CD14-positive monocyte (primary cell): ENCODE data around the gene MUTYH. TPM values are rescaled to one million over a fixed set of nuclear protein-coding genes. Genes with fewer than 3 reads are reported as not detected.
A peak's percentile ranks its signal among the peaks of the same experiment; 100 is the strongest.

Source experiments
- DNase-seq, 3 donors: peaks; one replicate each; pipeline ENCODE4 v3.0.0-alpha.2; 2011 to 2022
- H2AFZ ChIP-seq: 2 replicates; pipeline ENCODE4 v1.6.0; 2012; ENCODE audit warnings: mild to moderate bottlenecking, low read depth, low read length, inconsistent platforms; ENCODE audit not compliant: insufficient read depth, poor library complexity, severe bottlenecking
- H3K27ac ChIP-seq, 2 donors: 1 replicate in 1 of 2; 2 replicates in 1 of 2; pipeline ENCODE4 v1.5.1; 2012 to 2013; ENCODE audit warnings: low read length in 2 of 2, control low read depth in 1 of 2, inconsistent platforms in 1 of 2, low read depth in 1 of 2, mild to moderate bottlenecking in 1 of 2
- H3K27me3 ChIP-seq, 2 donors: one replicate each; pipeline versions ENCODE4 v1.6.0 to v1.6.1; 2011 to 2013; ENCODE audit warnings: low read length in 2 of 2; ENCODE audit not compliant: control insufficient read depth in 2 of 2, insufficient read depth in 2 of 2
- H3K36me3 ChIP-seq, 2 donors: replicated peaks in 1 of 2; 1 replicate in 1 of 2; 2 replicates in 1 of 2; pipeline versions ENCODE4 v1.5.1 to v1.6.1; 2012 to 2013; ENCODE audit warnings: low read length in 2 of 2, control low read depth in 1 of 2, inconsistent platforms in 1 of 2, mild to moderate bottlenecking in 1 of 2; ENCODE audit not compliant: insufficient read depth in 2 of 2, control insufficient read depth in 1 of 2
- H3K4me1 ChIP-seq, 2 donors: 1 replicate in 1 of 2; 2 replicates in 1 of 2; pipeline versions ENCODE4 v1.5.1 to v1.6.1; 2012 to 2013; ENCODE audit warnings: low read length in 2 of 2, control low read depth in 1 of 2, inconsistent platforms in 1 of 2, mild to moderate bottlenecking in 1 of 2, moderate library complexity in 1 of 2; ENCODE audit not compliant: insufficient read depth in 2 of 2, control insufficient read depth in 1 of 2
- H3K4me2 ChIP-seq: replicated peaks from 2 replicates; pipeline ENCODE3; 2012; ENCODE audit warnings: low read length, moderate library complexity, mild to moderate bottlenecking; ENCODE audit not compliant: poor library complexity, severe bottlenecking; ENCODE audit errors: extremely low read depth
- H3K4me3 ChIP-seq, 3 experiments: fragments of 200-600 bp in 1 of 3; sonication (generic) in 1 of 3; replicated peaks in 1 of 3; 1 replicate in 2 of 3; 2 replicates in 1 of 3; pipeline ENCODE4 v1.5.1; 2011 to 2013; ENCODE audit warnings: low read length in 3 of 3, mild to moderate bottlenecking in 3 of 3, control low read depth in 2 of 3, low read depth in 2 of 3, inconsistent platforms in 1 of 3, moderate library complexity in 1 of 3
- H3K79me2 ChIP-seq: 2 replicates; pipeline ENCODE4 v1.6.0; 2012; ENCODE audit warnings: mild to moderate bottlenecking, control low read depth, inconsistent platforms, low read length, moderate library complexity; ENCODE audit not compliant: insufficient read depth
- H3K9ac ChIP-seq: 2 replicates; pipeline ENCODE4 v1.6.0; 2017; ENCODE audit warnings: low read length, mild to moderate bottlenecking; ENCODE audit not compliant: insufficient read depth, poor library complexity, severe bottlenecking
- H3K9me3 ChIP-seq, 2 donors: replicated peaks in 1 of 2; 1 replicate in 1 of 2; 2 replicates in 1 of 2; pipeline versions ENCODE4 v1.5.1 to v1.6.1; 2012 to 2013; ENCODE audit warnings: low read length in 2 of 2, control low read depth in 1 of 2; ENCODE audit not compliant: control insufficient read depth in 1 of 2, insufficient read depth in 1 of 2
- H4K20me1 ChIP-seq: 2 replicates; pipeline ENCODE4 v1.6.0; 2012; ENCODE audit warnings: mild to moderate bottlenecking, low read length, control low read depth, moderate library complexity; ENCODE audit not compliant: insufficient read depth
- H3K27ac Mint-ChIP-seq, 7 donors: one replicate each; pipeline ENCODE4 v1.8.0; 2020; ENCODE audit warnings: mild to moderate bottlenecking in 7 of 7, mixed read lengths in 7 of 7, moderate library complexity in 6 of 7, inconsistent platforms in 2 of 7
- H3K27me3 Mint-ChIP-seq, 3 donors: one replicate each; pipeline ENCODE4 v1.8.0; 2021 to 2022; ENCODE audit warnings: low read depth in 3 of 3, mild to moderate bottlenecking in 3 of 3, mixed read lengths in 3 of 3, moderate library complexity in 3 of 3, inconsistent platforms in 1 of 3
- H3K36me3 Mint-ChIP-seq, 2 donors: one replicate each; pipeline ENCODE4 v1.8.0; 2020; ENCODE audit warnings: mixed read lengths in 2 of 2, inconsistent platforms in 1 of 2, mild to moderate bottlenecking in 1 of 2
- H3K4me1 Mint-ChIP-seq: one replicate; pipeline ENCODE4 v1.8.0; 2020; ENCODE audit warnings: mild to moderate bottlenecking, mixed read lengths
- H3K4me3 Mint-ChIP-seq, 2 donors: one replicate each; pipeline ENCODE4 v1.8.0; 2020; ENCODE audit warnings: mild to moderate bottlenecking in 2 of 2, mixed read lengths in 2 of 2, moderate library complexity in 1 of 2
- H3K9me3 Mint-ChIP-seq, 7 donors: one replicate each; pipeline ENCODE4 v1.8.0; 2020 to 2022; ENCODE audit warnings: mixed read lengths in 7 of 7, mild to moderate bottlenecking in 6 of 7, moderate library complexity in 6 of 7, inconsistent platforms in 2 of 7
- WGBS: methylation state at CpG from one replicate; pipeline ENCODE4 v1.1.5; 2013; ENCODE audit warnings: missing lambda C conversion rate; ENCODE audit not compliant: insufficient coverage; 5-methylcytosine and 5-hydroxymethylcytosine counted together
- intact Hi-C, 2 donors: fragments of 100-400 bp; cut with micrococcal nuclease; formaldehyde crosslinking; loops; one replicate each; pipeline versions ENCODE4 v1.15.0 to v1.15.1; 2023
- polyA plus RNA-seq, 3 donors: library from polyadenylated mRNA; depleted of rRNA in 1 of 3; unstranded in 2 of 3; stranded (reverse) in 1 of 3; fragments of 300-500 nt in 2 of 3; fragments of >200 nt in 1 of 3; fragmentation: Illumina TruSeq in 2 of 3; gene quantifications; 1 replicate in 2 of 3; 2 replicates in 1 of 3; pipeline ENCODE4 v1.2.3, GENCODE V29; 2012 to 2021
- TF ChIP-seq, protein P1 (sequence below): fragments of 200-600 bp; IDR thresholded peaks from one replicate; pipeline ENCODE4 v1.8.0; 2022; ENCODE audit warnings: antibody characterized with exemption, mild to moderate bottlenecking

Gene MUTYH
- polyA plus RNA-seq, 3 donors = 6.7 to 22.9 (median 8.1) TPM

- Histone ChIP-seq H3K27ac (peak overlapping the region in 1 of 2 donors; percentile 94), H3K9me3 (no peaks in the 10 kb centered on the region), H3K36me3 (peaks cover 40 to 43% of the 10 kb centered on the region in 2 donors), H3K4me2 (peak overlapping the region; percentile 81), H3K27me3 (no peaks in the 10 kb centered on the region), H4K20me1 (peaks cover 15% of the 10 kb centered on the region), H2AFZ (no peak overlapping the region), H3K4me1 (peaks cover 34 to 36% of the 10 kb centered on the region in 2 donors), H3K79me2 (peaks cover 47% of the 10 kb centered on the region), H3K9ac (peak overlapping the region; percentile 91), H3K4me3 (peak overlapping the region; percentile 64 to 94 (median 85))
- H3K9me3 Mint-ChIP-seq = no peaks in the 10 kb centered on the region
- H3K36me3 Mint-ChIP-seq = peaks cover 45 to 50% of the 10 kb centered on the region in 2 donors
- H3K4me1 Mint-ChIP-seq = peaks cover 39% of the 10 kb centered on the region
- intact Hi-C loops = loop anchor here in 1 of 2 donors (10.0 kb wide), 1 partner anchor 234 kb away; no protein-coding TSS in a partner anchor
- no peak for DNase-seq
- peak overlapping the region in 6 of 7 donors; percentile 94 to 99 (median 96) for H3K27ac Mint-ChIP-seq
- TF ChIP-seq, protein P1, sequence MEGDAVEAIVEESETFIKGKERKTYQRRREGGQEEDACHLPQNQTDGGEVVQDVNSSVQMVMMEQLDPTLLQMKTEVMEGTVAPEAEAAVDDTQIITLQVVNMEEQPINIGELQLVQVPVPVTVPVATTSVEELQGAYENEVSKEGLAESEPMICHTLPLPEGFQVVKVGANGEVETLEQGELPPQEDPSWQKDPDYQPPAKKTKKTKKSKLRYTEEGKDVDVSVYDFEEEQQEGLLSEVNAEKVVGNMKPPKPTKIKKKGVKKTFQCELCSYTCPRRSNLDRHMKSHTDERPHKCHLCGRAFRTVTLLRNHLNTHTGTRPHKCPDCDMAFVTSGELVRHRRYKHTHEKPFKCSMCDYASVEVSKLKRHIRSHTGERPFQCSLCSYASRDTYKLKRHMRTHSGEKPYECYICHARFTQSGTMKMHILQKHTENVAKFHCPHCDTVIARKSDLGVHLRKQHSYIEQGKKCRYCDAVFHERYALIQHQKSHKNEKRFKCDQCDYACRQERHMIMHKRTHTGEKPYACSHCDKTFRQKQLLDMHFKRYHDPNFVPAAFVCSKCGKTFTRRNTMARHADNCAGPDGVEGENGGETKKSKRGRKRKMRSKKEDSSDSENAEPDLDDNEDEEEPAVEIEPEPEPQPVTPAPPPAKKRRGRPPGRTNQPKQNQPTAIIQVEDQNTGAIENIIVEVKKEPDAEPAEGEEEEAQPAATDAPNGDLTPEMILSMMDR = no peak
- H3K4me3 Mint-ChIP-seq = peak overlapping the region; percentile 99 to 100
- peaks cover 0 to 5% (median 1%) of the 10 kb centered on the region in 3 donors for H3K27me3 Mint-ChIP-seq
- 20% methylated on average over 1 of the region's 6 CpGs for WGBS
These were observed 701 bp upstream of the MUTYH start for GRCh38 chr1:45340816-45341466.

- H3K9ac ChIP-seq = no peak overlapping the region
- H3K4me3 ChIP-seq = no peak overlapping the region
- H3K36me3 Mint-ChIP-seq = peaks cover 24 to 28% of the 10 kb centered on the region in 2 donors
- H3K79me2 ChIP-seq = peaks cover 41% of the 10 kb centered on the region
- DNase-seq = no peak
- WGBS = 100% methylated on average over 2 of the region's 3 CpGs
- no peak overlapping the region for H3K27ac Mint-ChIP-seq
- no peak overlapping the region for H3K4me3 Mint-ChIP-seq
- TF ChIP-seq, protein P1 = no peak
- no peaks in the 10 kb centered on the region for H3K9me3 ChIP-seq
- no peak overlapping the region for H3K4me2 ChIP-seq
- peaks cover 45% of the 10 kb centered on the region for H3K4me1 Mint-ChIP-seq
- H3K27ac ChIP-seq = no peak overlapping the region
- intact Hi-C loops = no loop called here
- H3K27me3 ChIP-seq = no peaks in the 10 kb centered on the region
- no peaks in the 10 kb centered on the region for H3K9me3 Mint-ChIP-seq
- peaks cover 11% of the 10 kb centered on the region for H4K20me1 ChIP-seq
- H3K27me3 Mint-ChIP-seq = peaks cover 0 to 5% (median 0%) of the 10 kb centered on the region in 3 donors
- H3K4me1 ChIP-seq = peaks cover 43 to 44% of the 10 kb centered on the region in 2 donors
- no peak overlapping the region for H2AFZ ChIP-seq
- H3K36me3 ChIP-seq = peaks cover 15 to 22% of the 10 kb centered on the region in 2 donors
These were observed 2.5 kb downstream of the MUTYH start for GRCh38 chr1:45337630-45338325.
